ENCODE measurements around the gene SPDYE6. TPM values are rescaled to one million over a fixed set of nuclear protein-coding genes. Genes with fewer than 3 reads are reported as not detected.

Gene SPDYE6
- total RNA-seq, 1 donor = not detected

- Histone ChIP-seq H2AFZ (ENCODE audit: low read length) (no peak overlapping the region), H3K9me3 (ENCODE audit: low read depth, low read length) (no peaks in the 10 kb centered on the region), H3K4me1 (ENCODE audit: insufficient read depth, low read length) (no peaks in the 10 kb centered on the region), H3K4me3 (ENCODE audit: insufficient read depth, low read length) (no peak overlapping the region), H3K79me2 (ENCODE audit: insufficient read depth, low read length) (no peaks in the 10 kb centered on the region), H3K4me2 (ENCODE audit: insufficient read depth, low read length) (no peak overlapping the region), H3K27me3 (ENCODE audit: insufficient read depth, low read length) (no peaks in the 10 kb centered on the region), H4K20me1 (ENCODE audit: insufficient read depth, low read length) (peaks cover 3% of the 10 kb centered on the region), H3K27ac (ENCODE audit: low read depth, low read length) (no peak overlapping the region), H3K36me3 (ENCODE audit: insufficient read depth, low read length) (no peaks in the 10 kb centered on the region)
- DNase-seq (ENCODE audit: insufficient read length, low spot score, missing footprints) = no peak
- TF ChIP-seq, protein P1, sequence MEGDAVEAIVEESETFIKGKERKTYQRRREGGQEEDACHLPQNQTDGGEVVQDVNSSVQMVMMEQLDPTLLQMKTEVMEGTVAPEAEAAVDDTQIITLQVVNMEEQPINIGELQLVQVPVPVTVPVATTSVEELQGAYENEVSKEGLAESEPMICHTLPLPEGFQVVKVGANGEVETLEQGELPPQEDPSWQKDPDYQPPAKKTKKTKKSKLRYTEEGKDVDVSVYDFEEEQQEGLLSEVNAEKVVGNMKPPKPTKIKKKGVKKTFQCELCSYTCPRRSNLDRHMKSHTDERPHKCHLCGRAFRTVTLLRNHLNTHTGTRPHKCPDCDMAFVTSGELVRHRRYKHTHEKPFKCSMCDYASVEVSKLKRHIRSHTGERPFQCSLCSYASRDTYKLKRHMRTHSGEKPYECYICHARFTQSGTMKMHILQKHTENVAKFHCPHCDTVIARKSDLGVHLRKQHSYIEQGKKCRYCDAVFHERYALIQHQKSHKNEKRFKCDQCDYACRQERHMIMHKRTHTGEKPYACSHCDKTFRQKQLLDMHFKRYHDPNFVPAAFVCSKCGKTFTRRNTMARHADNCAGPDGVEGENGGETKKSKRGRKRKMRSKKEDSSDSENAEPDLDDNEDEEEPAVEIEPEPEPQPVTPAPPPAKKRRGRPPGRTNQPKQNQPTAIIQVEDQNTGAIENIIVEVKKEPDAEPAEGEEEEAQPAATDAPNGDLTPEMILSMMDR (IDR thresholded peaks at IDR 0.05; ENCODE audit: extremely low read depth, low read depth, low read length) = no peak
These were observed 58.6 kb downstream of the SPDYE6 start for GRCh38 chr7:102297487-102298218.

GRCh38 chr7:102296514-102296913 lies 59.7 kb downstream of the SPDYE6 start:
- no peak for DNase-seq (ENCODE audit: insufficient read length, low spot score, missing footprints)
- TF ChIP-seq, protein P1 (IDR thresholded peaks at IDR 0.05; ENCODE audit: extremely low read depth, low read depth, low read length) = no peak
- H3K27me3 ChIP-seq (ENCODE audit: insufficient read depth, low read length) = no peaks in the 10 kb centered on the region
- H3K9me3 ChIP-seq (ENCODE audit: low read depth, low read length) = no peaks in the 10 kb centered on the region
- no peak overlapping the region for H2AFZ ChIP-seq (ENCODE audit: low read length)
- no peaks in the 10 kb centered on the region for H3K4me1 ChIP-seq (ENCODE audit: insufficient read depth, low read length)
- no peak overlapping the region for H3K4me3 ChIP-seq (ENCODE audit: insufficient read depth, low read length)
- no peaks in the 10 kb centered on the region for H3K79me2 ChIP-seq (ENCODE audit: insufficient read depth, low read length)
- no peak overlapping the region for H3K4me2 ChIP-seq (ENCODE audit: insufficient read depth, low read length)
- H3K27ac ChIP-seq (ENCODE audit: low read depth, low read length) = no peak overlapping the region
- peaks cover 3% of the 10 kb centered on the region for H4K20me1 ChIP-seq (ENCODE audit: insufficient read depth, low read length)
- H3K36me3 ChIP-seq (ENCODE audit: insufficient read depth, low read length) = no peaks in the 10 kb centered on the region

GRCh38 chr7:102296179-102296438 lies 60.1 kb downstream of the SPDYE6 start:
- H3K4me3 ChIP-seq (ENCODE audit: insufficient read depth, low read length) = no peak overlapping the region
- no peak overlapping the region for H3K4me2 ChIP-seq (ENCODE audit: insufficient read depth, low read length)
- TF ChIP-seq, protein P1 (IDR thresholded peaks at IDR 0.05; ENCODE audit: extremely low read depth, low read depth, low read length) = no peak
- no peak overlapping the region for H2AFZ ChIP-seq (ENCODE audit: low read length)
- H3K9me3 ChIP-seq (ENCODE audit: low read depth, low read length) = no peaks in the 10 kb centered on the region
- H3K27me3 ChIP-seq (ENCODE audit: insufficient read depth, low read length) = no peaks in the 10 kb centered on the region
- H4K20me1 ChIP-seq (ENCODE audit: insufficient read depth, low read length) = peaks cover 5% of the 10 kb centered on the region
- H3K27ac ChIP-seq (ENCODE audit: low read depth, low read length) = no peak overlapping the region
- H3K36me3 ChIP-seq (ENCODE audit: insufficient read depth, low read length) = no peaks in the 10 kb centered on the region
- DNase-seq (ENCODE audit: insufficient read length, low spot score, missing footprints) = no peak
- no peaks in the 10 kb centered on the region for H3K4me1 ChIP-seq (ENCODE audit: insufficient read depth, low read length)
- H3K79me2 ChIP-seq (ENCODE audit: insufficient read depth, low read length) = no peaks in the 10 kb centered on the region

Small RNA genes within 50 kb of the gene (small RNA-seq; reads per million reads assigned to genes)
- gene AC091390.4 = not detected
- gene MIR548O = not detected
- not detected for gene RF00019

Other genes starting within 250 kb of the SPDYE6 start
- 2.1 and 2.2 TPM in 2 replicates for gene SH2B2, start 69.6 kb downstream of the SPDYE6 start, total RNA-seq
- 14.5 and 16.5 TPM in 2 replicates for gene PRKRIP1, start 39.9 kb upstream of the SPDYE6 start, total RNA-seq
- gene ORAI2, start 77.1 kb upstream of the SPDYE6 start, total RNA-seq = 44.2 and 57.5 TPM in 2 replicates
- 13.6 and 16.3 TPM in 2 replicates for gene ALKBH4, start 108.4 kb upstream of the SPDYE6 start, total RNA-seq
- 20.0 and 24.2 TPM in 2 replicates for gene LRWD1, start 108.5 kb upstream of the SPDYE6 start, total RNA-seq
- gene POLR2J, start 122.5 kb upstream of the SPDYE6 start, total RNA-seq = 27.1 and 27.9 TPM in 2 replicates
- 1.8 and 3.3 TPM in 2 replicates for gene RASA4B, start 161.3 kb upstream of the SPDYE6 start, total RNA-seq
- gene UPK3BL2, start 187.3 kb upstream of the SPDYE6 start, total RNA-seq = 0.36 and 4.7 TPM in 2 replicates
- not detected in 2 replicates for gene SPDYE2, start 194.8 kb upstream of the SPDYE6 start, total RNA-seq
- 23.9 and 44.2 TPM in 2 replicates for gene POLR2J3, start 216.1 kb upstream of the SPDYE6 start, total RNA-seq